ENCODE results near the gene PAIP2. TPM values are rescaled to one million over a fixed set of nuclear protein-coding genes. Genes with fewer than 3 reads are reported as not detected.
A peak's percentile ranks its signal among the peaks of the same experiment; 100 is the strongest.

The PAIP2 gene
- total RNA-seq, 1 donor from 2014 or later: 27.6 TPM

DNA sequence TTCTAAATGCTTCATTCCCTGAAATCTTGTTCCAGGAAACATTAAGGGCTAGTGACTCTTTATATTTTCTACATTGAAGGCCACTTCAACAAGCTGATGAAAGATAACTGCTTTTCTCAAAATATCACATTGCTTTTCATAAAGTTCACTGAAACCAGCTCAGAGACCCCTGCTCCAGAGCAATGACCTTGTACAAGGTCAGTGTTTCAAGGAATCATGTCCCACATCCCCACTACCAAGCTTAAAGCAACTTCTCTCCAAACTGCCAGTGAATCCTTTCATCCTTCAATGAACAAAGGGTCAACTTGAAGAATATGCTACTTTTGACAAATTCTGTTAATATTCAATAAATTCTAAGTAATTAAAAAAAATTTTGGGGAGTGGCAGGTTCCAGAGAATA is 74.2 kb downstream of the PAIP2 start:
- Histone ChIP-seq H3K27ac (peak overlapping the region; percentile 74 to 76), H3K4me3 (no peak overlapping the region), H3K9me3 (no peaks in the 10 kb centered on the region), H3K27me3 (no peaks in the 10 kb centered on the region), H3K4me1 (peaks cover 10 to 40% of the 10 kb centered on the region in 2 donors), H3K36me3 (peaks cover 14 to 28% of the 10 kb centered on the region in 2 donors)
- TF ChIP-seq, protein P1, sequence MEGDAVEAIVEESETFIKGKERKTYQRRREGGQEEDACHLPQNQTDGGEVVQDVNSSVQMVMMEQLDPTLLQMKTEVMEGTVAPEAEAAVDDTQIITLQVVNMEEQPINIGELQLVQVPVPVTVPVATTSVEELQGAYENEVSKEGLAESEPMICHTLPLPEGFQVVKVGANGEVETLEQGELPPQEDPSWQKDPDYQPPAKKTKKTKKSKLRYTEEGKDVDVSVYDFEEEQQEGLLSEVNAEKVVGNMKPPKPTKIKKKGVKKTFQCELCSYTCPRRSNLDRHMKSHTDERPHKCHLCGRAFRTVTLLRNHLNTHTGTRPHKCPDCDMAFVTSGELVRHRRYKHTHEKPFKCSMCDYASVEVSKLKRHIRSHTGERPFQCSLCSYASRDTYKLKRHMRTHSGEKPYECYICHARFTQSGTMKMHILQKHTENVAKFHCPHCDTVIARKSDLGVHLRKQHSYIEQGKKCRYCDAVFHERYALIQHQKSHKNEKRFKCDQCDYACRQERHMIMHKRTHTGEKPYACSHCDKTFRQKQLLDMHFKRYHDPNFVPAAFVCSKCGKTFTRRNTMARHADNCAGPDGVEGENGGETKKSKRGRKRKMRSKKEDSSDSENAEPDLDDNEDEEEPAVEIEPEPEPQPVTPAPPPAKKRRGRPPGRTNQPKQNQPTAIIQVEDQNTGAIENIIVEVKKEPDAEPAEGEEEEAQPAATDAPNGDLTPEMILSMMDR (IDR thresholded peaks at IDR 0.05): no peak
- intact Hi-C loops (cut with DNase I): no loop called here
- DNase-seq (ENCODE audit: low spot score in 2 of 2): no peak

DNA sequence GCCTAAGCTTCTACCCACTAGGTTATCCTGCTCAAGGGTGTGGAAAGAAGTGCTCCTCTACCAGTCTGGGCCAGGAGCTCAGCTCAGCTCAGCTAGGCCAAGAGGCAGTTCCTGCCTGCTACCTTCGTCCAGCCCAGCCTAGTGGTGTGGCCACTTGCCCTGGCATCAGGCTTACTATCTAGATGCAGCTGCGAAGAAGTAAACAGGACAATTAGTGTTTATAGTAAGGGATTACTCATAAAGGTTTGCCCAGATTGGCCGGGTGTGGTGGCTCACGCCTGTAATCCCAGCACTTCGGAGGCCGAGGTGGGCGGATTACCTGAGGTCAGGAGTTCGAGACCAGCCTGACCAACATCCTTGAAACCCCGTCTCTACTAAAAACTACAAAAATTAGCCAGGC is 75.0 kb downstream of the PAIP2 start:
- Histone ChIP-seq H3K27ac (peak overlapping the region; percentile 74 to 76), H3K9me3 (no peaks in the 10 kb centered on the region), H3K4me3 (no peak overlapping the region), H3K4me1 (peaks cover 10 to 36% of the 10 kb centered on the region in 2 donors), H3K27me3 (no peaks in the 10 kb centered on the region), H3K36me3 (peaks cover 20 to 36% of the 10 kb centered on the region in 2 donors)
- peak in 1 of 2 donors; percentile 61 for DNase-seq (ENCODE audit: low spot score in 2 of 2)
- intact Hi-C loops (cut with DNase I): loop anchor here (1.0 kb wide), 1 partner anchor 22 kb away; no protein-coding TSS in a partner anchor
- TF ChIP-seq, protein P1 (IDR thresholded peaks at IDR 0.05): no peak

DNA sequence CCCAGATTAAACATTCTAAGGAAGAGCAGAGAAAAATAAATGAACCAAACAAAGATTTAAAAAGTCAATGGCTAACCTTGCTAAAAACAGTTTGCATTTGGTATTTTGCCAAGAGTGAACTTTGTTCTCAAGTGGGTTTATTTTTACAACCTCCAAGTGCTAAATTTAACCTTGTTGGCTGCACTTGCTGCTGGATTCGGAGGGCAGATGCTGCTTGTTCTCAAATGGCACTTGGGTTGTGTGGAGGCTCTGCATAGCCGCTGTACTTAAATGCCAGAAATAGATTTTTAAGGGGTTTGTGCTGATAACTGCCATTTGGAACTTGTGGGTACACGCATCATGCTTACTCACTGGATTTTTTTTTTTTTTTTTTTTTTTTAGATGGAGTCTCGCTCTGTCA is 75.6 kb downstream of the PAIP2 start:
- H3K9me3 ChIP-seq: no peaks in the 10 kb centered on the region
- DNase-seq (ENCODE audit: low spot score in 2 of 2): peak in 1 of 2 donors; percentile 83
- TF ChIP-seq, protein P1 (IDR thresholded peaks at IDR 0.05): no peak
- intact Hi-C loops (cut with DNase I): loop anchor here (1.0 kb wide), 1 partner anchor 23 kb away; no protein-coding TSS in a partner anchor
- peak overlapping the region; percentile 74 to 76 for H3K27ac ChIP-seq
- no peak overlapping the region for H3K4me3 ChIP-seq
- H3K36me3 ChIP-seq: peaks cover 21 to 40% of the 10 kb centered on the region in 2 donors
- no peaks in the 10 kb centered on the region for H3K27me3 ChIP-seq
- H3K4me1 ChIP-seq: peaks cover 10 to 36% of the 10 kb centered on the region in 2 donors

DNA sequence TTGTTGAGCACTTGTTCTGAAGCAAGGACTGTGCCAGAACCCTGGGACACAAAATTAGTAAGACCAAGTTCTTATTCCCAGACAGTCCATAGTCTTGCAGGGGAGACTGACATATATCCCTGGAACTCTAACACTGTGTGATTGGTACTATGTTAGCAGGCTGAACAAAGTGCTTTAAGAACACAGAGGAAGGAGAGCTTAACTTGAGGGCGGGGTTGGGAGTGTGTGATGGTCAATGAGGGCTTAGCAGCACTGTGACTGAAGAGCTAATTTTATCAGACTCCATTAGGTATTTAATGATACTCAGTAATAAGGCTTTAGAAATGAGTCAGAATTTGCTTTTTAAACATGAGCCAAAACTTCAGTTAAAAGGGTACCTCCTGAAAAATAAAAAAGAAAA is 77.1 kb downstream of the PAIP2 start:
- H3K27ac ChIP-seq: peak overlapping the region; percentile 65 to 72
- peaks cover 24 to 36% of the 10 kb centered on the region in 2 donors for H3K36me3 ChIP-seq
- intact Hi-C loops (cut with DNase I): no loop called here
- TF ChIP-seq, protein P1 (IDR thresholded peaks at IDR 0.05): no peak
- DNase-seq (ENCODE audit: low spot score in 2 of 2): peak in 1 of 2 donors; percentile 24
- no peaks in the 10 kb centered on the region for H3K27me3 ChIP-seq
- peaks cover 10 to 36% of the 10 kb centered on the region in 2 donors for H3K4me1 ChIP-seq
- H3K4me3 ChIP-seq: no peak overlapping the region
- H3K9me3 ChIP-seq: no peaks in the 10 kb centered on the region

Other genes starting within 250 kb of the PAIP2 start
- gene SIL1, start 143.5 kb upstream of the PAIP2 start, total RNA-seq: 53.4 TPM
- gene MATR3, start 48.1 kb upstream of the PAIP2 start, total RNA-seq: 58.8 TPM
- gene SLC23A1, start 41.4 kb downstream of the PAIP2 start, total RNA-seq: not detected
- gene MZB1, start 48.1 kb downstream of the PAIP2 start, total RNA-seq: 8.0 TPM
- gene PROB1, start 53.2 kb downstream of the PAIP2 start, total RNA-seq: 4.3 TPM
- not detected for gene SPATA24, start 62.2 kb downstream of the PAIP2 start, total RNA-seq
- 8.4 TPM for gene DNAJC18, start 97.7 kb downstream of the PAIP2 start, total RNA-seq
- gene ECSCR, start 120.9 kb downstream of the PAIP2 start, total RNA-seq: 51.6 TPM
- not detected for gene SMIM33, start 129.2 kb downstream of the PAIP2 start, total RNA-seq
- 179 TPM for gene STING1, start 140.9 kb downstream of the PAIP2 start, total RNA-seq
- gene UBE2D2, start 219.5 kb downstream of the PAIP2 start, total RNA-seq: 65.9 TPM